HG02763 (cell line): ENCODE data around the gene CCDC116.
A peak's percentile ranks its signal among the peaks of the same experiment; 100 is the strongest.
"Not testable (repeated sequence)": the region's sequence is repeated elsewhere in the genome, so short reads cannot be mapped to it uniquely, and the experiment has no call there.

Experiments
- ATAC-seq: cut with Tn5 transposase; IDR thresholded peaks from one replicate; pipeline ENCODE4 v1.9.1; 2021; ENCODE audit warnings: mild to moderate bottlenecking, moderate library complexity; ENCODE audit not compliant: unreplicated experiment

Gene CCDC116

DNA sequence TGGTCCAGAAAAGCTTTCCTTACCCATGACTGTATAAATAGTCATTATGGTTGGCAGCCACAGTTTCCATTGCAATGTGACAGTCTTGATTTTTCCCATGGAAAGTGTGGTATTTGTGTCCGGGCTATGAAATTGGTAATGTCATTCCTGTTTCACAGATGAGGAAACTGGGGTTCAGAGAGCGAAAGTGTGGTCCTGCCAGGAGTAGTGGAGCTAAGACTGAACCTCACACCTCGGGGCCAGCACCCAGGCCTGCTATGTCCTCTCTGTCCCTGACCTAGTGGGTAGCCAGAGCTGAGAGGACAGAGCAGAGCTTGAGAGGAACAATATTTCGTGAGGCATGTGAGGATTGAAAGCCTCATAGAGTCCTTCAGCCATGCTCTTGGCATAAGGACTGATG is 1.5 kb upstream of the CCDC116 start:
- ATAC-seq, result no peak

GRCh38 chr22:21632931-21633330 is 371 bp downstream of the CCDC116 start:
- no peak for ATAC-seq

DNA sequence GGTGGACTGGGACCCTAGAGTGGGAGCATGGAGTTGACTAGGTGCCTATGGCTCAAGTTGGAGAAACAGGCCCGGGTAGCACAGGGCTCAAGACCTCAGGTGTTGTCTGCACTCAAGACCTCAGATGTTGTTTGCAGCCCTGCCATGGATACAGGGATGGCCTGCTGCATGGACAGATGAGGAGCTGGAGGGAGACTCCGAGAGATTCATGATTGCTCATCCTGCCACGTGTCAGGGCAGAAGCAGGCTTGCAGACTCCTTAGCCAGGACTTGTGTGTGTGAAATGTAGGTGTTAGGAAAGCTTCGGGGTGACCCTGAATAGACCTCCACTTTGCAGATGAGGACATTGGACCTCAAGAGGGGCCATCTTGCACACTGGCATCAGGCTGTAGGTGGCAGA is 921 bp downstream of the CCDC116 start:
- no peak for ATAC-seq

DNA sequence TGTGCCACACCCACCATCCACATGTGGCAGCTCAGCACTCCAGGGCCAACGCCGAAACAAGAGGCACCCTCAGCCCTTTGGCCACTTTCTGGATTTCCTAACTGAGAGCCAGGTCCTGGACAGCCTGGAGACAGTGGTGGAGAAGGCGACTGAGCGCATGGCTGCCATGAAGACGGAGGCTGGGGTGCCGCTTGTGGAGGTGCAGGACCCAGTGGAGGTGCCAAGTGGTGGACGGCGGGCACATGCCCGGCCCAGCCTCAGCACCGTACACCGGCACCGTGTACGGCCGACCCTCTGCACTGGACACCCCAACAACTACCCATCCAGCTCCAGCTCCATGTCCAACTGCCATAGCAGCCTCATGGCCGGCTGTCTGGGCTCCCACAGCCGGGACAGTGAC is 1.5 kb downstream of the CCDC116 start:
- no peak for ATAC-seq

DNA sequence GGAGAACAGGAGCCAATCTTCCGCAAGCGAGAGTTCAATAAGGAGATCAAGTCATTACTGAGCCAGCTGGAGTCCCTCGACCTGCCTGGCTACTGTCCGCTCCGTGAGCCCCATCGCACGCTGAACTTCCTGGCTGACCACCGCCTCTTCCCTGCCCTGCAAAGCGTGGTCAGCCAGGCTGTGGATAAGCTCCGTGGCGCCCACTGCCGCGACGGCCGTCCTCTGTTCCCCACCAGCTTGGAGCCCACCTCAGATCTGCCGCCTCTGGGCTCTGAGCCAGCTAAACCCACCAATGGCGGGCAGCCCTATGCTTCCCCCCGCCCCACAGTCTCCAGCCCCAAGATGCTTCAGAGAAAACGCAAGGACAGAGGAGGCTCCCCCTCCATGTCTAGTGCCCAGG is 2.3 kb downstream of the CCDC116 start:
- ATAC-seq, result no peak

GRCh38 chr22:21635771-21636510 is 3.4 kb downstream of the CCDC116 start:
- no peak for ATAC-seq

GRCh38 chr22:21636629-21637218 is 4.2 kb downstream of the CCDC116 start:
- no peak for ATAC-seq

DNA sequence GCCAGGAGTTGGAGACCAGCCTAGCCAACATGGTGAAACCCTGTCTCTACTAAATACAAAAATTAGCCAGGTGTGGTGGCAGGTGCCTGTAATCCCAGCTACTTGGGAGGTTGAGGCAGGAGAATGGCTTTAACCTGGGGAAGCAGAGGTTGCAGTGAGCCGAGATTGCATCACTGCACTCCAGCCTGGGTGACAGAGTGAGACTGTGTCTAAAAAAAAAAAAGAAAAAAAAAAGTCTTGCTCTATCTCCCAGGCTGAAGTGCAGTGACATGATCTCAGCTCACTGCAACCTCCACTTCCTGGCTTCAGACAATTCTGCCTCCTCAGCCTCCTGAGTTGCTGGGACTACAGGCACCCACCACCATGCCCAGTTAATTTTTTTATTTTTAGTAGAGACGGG is 4.9 kb downstream of the CCDC116 start:
- not testable (repeated sequence) for ATAC-seq

DNA sequence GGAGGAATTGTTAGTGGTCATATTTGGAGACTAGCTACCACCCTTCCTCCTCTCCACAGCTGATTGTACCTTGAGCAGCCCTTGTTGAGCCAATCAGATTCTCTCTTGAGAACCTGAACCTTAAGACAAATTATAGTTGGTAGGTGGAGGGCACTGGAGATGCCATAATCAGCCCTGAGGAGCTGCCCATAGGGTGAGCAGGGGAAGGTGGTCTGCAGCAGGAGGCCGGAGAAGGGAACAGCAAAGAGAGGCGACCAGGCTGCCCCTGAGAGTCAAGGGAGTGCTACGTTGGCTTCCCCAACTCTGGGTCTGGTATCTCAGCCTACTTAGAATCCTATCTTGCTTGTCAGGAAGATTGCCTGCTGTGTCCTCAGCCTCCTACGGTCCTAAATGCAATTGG is 6.8 kb downstream of the CCDC116 start:
- ATAC-seq, result no peak

DNA sequence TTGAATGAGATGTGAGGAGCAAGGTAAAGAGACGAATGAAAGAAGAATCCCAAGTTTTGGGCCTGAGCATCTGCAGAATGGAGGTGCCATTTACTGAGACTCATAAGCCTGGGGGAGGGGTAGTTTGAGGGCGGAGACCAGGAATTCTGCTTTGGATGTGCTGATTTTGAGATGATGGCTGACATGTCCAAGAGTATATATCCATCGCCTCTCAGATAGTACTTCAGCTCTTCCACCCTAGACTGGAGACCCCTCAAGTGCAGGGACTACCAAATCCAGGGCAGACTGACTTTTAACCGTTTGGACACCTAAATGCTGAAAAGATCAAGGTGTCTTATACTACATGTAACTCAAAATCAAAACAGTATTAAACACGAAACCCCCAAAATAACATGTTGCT is 8.2 kb downstream of the CCDC116 start:
- no peak for ATAC-seq

DNA sequence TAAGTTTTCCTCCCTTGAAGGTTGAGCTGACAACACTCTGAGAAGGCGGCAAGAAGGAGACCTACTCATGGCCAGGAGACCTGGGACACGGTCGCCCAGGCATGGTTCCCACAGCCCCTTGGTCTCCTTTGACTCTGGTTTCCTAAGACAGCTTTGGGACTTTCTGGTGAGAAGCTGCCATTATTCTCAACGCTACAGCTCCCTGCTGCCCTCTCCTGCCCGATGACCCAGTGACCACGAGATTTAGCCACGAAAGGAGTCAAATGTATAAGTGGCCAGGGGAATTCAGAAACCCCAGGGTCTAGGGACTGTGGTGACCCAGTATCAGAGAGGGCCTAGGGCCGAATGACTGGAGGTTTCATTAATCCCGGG is 8.8 kb downstream of the CCDC116 start:
- peak; percentile 3 for ATAC-seq

DNA sequence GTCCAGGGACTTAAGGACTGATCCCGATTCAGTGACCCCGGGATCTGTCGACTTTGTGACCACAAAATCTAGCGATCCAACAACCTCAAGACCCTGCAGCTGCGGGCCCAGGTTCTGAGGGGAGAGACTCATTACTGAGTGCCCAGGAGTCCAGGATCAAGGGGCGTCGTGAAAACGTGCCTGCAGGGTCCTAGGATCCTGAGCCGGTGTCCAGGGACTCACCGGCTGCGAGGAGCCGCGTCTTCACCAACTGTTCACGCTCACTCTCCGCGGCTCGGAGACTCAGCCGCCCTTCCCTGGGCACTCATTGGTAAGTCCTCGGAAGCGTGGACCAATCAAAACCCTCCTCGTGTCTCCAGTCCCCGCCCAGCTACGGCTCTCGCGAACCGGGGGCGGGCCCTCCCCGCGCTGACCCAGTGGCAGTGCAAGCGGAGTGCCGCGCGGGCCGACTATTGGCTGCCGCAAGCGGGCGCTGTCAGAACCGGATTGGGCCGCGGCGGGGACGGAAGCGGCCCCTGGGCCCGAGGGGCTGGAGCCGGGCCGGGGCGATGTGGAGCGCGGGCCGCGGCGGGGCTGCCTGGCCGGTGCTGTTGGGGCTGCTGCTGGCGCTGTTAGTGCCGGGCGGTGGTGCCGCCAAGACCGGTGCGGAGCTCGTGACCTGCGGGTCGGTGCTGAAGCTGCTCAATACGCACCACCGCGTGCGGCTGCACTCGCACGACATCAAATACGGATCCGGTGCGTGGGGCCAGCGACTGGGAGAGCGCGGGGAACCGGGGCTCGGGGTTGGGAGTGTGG is 9.4 kb downstream of the CCDC116 start, which contains the start of gene SDF2L1:
TSS of gene SDF2L1 (plus strand) at position 514 of the 795 bp plus-strand sequence. CDS start at position 549, 35 bp downstream.
- peak; percentile 91 for ATAC-seq

DNA sequence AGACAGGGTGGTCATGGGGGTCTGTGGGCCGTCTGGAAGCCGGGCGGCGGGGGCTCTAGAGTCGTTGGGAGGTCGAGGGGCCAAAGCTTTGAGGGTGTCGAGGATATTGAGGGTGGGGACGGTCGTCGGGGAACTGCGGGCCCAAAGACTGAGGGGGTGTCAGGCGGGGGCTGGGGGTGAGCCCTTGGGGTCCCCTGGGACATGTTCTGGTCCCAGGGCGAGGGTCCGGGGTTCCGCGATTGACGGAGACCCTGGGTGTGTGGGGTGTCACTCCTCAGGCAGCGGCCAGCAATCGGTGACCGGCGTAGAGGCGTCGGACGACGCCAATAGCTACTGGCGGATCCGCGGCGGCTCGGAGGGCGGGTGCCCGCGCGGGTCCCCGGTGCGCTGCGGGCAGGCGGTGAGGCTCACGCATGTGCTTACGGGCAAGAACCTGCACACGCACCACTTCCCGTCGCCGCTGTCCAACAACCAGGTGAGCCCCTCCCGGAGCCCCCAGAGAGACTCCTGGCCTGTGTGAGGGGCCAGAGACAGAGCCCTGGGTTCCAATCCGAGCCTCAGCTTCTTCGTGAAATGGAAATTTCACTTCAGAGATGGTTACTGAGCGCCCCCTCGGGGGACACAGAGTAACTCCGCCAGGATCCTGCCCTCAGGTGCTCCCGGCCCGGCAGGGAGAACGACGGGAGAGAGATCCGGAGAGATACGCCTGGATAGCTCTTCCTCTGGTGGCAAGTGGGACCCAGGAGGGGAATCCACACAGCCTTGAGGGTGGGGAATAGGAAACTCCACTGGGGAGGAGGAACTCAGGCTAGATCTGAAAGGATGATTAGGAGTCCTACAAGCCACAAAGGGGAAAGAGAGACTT is 10.3 kb downstream of the CCDC116 start:
- ATAC-seq, result no peak

DNA sequence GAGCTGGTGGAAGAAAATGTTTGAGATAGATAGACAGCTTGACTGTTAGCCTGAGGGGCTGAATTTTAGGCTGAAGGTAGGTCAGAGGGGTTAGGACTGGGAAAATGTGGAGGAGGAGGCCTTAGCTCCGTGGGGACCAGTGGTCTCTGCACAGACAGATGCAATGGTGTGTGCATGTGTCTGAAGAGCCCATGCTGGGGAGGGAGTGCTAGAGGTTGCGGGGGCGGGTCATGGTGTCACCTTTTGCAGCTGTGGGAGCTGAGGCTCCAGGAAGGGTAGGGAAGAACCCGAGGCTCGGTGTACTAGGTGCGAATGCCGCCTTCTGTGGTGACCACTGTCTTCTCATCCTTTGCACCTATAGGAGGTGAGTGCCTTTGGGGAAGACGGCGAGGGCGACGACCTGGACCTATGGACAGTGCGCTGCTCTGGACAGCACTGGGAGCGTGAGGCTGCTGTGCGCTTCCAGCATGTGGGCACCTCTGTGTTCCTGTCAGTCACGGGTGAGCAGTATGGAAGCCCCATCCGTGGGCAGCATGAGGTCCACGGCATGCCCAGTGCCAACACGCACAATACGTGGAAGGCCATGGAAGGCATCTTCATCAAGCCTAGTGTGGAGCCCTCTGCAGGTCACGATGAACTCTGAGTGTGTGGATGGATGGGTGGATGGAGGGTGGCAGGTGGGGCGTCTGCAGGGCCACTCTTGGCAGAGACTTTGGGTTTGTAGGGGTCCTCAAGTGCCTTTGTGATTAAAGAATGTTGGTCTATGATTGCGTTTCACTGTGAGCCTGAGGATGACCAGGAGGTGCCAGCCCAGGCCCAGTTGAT is 11.2 kb downstream of the CCDC116 start:
- no peak for ATAC-seq

- ATAC-seq, result not testable (repeated sequence)
These were observed 13.0 kb downstream of the CCDC116 start for GRCh38 chr22:21645513-21645912.

DNA sequence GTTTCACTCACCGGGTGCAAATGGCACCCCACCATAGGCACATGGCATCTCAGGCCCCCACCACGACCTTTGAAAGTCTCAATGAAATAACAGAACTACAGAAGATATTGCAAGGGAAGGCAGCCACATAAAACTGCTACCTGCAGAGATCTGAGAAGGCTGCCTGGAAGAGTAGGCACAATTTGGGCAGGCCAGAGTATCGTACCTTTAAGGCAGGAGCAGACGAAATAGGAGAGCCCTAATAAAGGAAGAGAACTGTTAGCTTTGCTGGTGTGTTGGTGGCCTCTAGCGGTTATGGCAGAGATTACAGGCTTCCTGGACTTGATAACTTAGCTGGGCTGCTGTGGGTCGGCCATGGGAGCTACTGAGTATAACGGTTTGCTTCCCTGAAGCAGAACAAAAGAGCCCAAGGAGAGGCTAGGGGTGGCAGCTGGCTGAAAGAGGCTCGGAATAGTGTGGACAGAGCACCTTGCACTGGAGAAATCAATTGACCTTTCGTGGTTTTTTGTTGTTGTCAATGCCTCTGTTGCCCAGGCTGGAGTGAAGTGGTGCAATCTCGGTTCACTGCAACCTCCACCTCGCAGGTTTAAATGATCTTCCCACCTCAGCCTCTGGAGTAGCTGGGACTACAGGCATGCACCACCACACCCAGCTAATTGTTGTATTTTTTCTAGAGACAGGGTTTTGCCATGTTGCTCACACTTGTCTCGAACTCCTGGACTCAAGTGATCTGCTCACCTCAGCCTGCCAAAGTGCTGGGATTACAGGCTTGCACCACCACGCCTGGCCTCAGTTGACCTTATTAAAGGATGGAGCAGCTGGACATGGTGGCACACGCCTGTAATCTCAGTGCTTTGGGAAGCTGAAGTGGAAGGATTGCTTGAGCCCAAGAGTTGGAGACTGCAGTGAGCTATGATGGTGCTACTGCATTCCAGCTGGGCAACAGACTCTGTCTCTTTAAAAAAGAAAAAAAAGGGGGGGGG is 14.3 kb downstream of the CCDC116 start:
- ATAC-seq, result no peak

DNA sequence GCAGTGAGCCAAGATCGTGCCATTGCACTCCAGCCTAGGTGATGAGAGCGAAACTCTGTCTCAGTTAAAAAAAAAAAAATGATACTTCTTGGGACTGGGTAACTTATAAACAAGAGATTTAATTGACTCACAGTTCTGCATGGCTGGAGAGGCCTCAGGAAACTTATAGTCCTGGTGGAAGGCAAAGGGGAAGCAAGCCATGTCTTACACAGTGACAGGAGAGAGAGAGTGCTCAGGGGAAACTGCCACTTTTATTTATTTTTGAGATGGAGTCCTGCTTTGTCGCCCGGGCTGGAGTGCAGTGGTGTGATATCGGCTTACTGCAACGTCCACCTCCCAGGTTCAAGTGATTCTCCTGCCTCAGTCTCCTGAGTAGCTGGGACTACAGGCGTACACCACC is 17.7 kb downstream of the CCDC116 start:
- no peak for ATAC-seq

DNA sequence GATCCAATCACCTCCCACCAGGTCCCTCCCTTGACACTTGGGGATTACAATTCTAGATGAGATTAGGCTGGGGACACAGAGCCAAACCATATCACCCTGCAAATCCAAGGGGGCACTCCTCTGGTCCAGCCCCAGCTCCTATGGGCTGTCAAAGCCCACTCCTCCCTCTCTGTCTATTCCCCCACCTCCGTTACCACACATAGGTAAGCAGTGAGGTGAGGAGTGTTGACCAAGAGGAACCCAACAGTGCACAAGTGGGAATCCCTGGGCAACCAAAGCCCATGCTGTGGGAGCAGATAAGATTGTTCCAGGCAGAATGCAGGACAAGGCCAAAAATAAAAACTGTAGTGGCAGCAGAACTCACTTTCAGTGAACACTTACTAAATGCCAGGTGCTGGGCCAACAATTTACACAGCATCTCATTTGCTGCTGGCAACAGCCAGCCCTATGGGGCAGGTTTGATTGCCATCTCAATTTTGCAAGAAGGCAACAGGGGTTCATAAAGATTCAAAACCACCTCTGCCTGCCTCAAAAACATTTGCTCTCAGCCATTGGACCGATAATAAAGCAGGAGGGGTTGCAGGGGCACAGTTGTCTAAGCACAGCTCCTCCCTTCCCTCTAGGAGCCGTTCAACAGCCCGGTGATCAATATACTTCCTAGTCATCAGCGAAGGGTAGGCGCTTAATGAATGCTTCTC is 18.4 kb downstream of the CCDC116 start:
- no peak for ATAC-seq
